Stimulated activated CD8-positive, alpha-beta memory T cell treated with anti-CD3 and anti-CD28 coated beads, Interleukin-15, amount 100 ng/mL, for 48 hours (primary cell): ENCODE data around the gene ZFR2.
"Not testable (repeated sequence)": the region's sequence is repeated elsewhere in the genome, so short reads cannot be mapped to it uniquely, and the experiment has no call there.

Experiments used
- DNase-seq, 2 donors: peaks; one replicate each; pipeline ENCODE4 v3.0.0-alpha.2; 2020; ENCODE audit warnings: low read depth in 2 of 2

Gene ZFR2

GRCh38 chr19:3837332-3837731, 31.5 kb downstream of the ZFR2 start:
- DNase-seq: no peak

- DNase-seq: no peak
Observed at GRCh38 chr19:3836887-3837286, 32.0 kb downstream of the ZFR2 start.

- no peak for DNase-seq
Observed at GRCh38 chr19:3835055-3835435, 33.8 kb downstream of the ZFR2 start.

DNA sequence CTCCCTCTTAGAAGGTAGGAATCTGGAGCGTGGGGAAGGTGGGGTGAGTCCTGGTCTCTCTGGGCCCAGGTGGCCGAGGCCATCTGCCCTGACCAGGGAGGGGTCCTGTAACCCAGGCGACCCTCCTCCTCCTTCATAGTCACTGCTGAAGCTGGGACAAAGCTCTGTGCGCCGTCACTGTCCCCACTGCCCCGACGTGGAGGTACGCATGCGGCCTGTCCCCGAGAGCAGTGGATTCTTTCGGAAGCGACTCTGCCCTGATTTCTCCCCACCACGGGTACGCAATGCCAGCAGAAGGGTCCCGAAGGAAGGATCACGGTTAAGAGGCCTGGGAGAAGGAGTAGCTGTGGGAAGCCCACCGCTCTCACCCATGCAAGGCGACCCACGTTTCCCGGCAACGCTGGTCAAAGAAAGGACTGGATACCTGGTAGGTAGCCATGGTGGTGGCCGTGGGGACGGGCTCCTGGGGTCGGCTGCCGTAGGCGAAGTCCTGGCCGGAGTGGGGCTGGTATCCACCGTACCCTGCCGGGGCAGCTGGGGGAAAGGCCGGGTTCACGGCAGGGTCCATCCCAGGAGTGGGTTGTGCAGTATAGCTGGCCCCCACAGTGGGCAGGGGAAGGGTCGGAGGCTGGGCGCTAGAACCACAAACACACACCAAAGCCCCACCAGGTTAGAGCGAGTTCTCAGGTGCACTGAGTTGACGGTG, 34.3 kb downstream of the ZFR2 start:
- DNase-seq: no peak

GRCh38 chr19:3833578-3834348, 35.1 kb downstream of the ZFR2 start:
- DNase-seq: no peak

GRCh38 chr19:3832001-3832400, 36.8 kb downstream of the ZFR2 start:
- no peak for DNase-seq

DNA sequence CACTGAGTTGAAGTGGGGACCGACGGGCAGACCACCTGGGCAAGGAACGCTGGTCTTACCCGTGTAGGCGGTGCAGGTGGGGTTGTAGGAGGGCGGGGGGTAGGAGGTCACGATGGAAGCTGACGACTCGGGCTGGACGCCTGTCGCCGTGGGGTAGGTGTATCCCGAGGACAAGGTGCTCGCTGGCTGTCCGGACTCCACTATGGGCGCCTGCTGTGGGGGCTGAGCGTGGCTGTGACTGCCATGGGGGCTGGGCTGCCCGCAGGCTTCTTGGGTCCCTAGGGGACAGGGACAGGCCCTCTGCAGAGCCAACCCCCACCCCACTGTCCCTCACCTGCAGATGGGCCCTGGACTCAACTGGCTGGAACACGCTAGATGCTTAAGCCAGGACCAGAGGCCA, 37.2 kb downstream of the ZFR2 start:
- DNase-seq: no peak

DNA sequence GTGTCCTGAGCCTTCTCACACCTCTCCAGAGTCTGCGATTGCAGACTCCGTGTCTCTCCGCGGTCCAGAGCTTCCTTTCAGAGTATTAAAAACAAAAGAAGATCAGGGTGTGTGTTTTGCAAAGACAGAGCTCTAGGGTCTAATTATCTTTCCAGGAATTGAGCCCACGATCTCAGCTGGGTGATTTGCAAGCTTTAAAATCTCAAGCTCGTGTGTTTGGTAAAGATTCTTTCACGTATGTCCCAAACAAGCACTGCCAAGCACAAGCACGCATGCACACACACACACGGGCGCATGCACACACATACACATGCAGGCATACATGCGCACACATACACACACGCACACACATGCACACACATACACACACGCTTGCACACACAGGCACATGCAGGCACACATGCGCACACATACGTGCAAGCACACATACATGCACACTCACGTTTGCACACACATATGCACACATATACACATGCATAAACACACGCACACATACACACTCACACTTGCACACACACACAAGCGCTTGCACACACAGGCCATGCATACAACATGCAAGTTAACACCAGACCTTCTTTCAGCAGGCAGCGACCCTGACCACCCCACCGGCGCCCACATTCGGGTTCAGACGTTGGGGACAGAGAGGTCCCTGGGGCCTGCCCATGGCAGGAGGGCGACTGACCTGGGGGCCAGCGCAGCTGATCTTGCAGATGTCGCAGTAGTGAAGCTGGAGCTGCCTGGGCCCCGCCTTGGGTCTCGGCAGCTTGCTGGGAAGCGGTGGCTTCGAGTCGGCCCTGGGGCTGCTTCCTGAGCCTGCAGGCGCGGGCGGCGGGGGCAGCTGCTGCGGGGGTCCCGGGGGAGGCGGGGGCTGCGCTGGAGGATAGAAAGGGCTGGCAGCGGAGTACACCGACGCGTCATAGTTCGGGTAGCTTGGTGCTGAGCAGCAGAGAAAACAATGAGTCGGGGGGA, 37.9 kb downstream of the ZFR2 start:
- DNase-seq: no peak

- no peak for DNase-seq
Observed at GRCh38 chr19:3827306-3827705, 41.5 kb downstream of the ZFR2 start.

DNA sequence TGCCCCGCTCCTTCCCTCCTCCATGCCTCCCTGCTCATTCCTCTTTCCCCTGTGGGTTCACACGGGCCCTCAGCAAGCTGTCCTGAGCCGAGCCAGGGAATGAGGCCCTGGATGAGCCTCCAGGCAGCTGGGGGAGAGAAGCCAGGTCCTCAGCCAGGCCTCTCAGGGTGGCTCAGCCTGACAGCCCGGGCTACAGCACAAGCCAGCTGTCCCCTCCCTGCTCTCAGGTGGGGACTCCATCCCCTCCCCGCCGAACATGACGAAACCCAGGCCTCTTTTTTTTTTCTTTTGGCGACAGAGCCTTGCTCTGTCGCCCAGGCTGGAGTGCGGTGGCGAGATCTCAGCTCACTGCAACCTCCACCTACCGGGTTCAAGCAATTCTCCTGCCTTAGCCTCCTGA, 42.7 kb downstream of the ZFR2 start:
- no peak for DNase-seq

DNA sequence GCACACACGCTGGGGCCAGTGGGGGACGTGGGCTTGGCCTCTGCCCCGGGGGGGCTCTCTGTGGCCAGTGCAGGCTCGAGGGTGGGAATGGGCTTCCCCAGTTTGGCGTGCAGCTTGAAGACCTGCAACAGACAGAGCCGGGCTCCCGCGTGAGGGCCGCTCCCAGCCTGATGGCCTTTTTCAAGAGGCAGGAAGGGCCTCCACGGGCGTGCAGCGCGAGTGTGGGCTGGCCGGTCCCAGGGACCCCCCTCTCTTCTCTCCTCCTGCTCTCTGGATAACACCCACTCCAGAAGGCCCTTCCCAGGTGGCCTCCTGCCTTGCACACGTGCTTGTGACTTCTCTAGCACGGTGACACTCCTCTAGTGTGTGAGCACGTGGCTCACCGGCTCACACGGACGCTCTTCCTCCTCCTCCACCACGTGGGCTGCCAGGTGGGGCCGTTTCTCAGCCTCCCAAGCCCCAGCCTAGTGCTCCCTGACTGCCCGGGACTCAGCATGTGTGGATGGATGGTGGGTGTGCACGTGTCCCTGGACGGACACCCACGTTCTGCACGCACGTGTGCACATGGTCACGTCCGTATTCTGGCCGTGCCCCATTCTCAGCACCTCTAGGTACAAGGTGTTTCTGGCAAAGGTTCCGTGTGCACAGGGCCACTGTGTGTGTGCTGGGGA, 43.4 kb downstream of the ZFR2 start:
- no peak for DNase-seq

DNA sequence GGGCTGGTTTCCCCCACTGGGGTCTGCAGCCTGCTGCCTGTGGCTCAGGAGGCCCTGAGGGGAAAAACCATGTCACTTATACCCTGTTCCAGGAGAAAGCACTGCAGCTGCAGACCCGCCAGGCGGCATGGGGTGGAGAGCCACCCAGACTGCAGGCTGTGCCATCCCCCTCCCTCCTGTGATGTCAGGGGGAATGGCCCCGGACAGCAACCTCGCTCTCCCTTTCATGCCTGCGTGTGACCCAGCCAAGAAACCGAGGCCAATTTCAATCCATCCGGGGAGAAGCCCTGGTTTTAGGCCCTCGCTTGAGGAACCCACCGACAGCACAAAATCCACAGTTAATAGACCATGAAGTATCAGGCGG, 45.5 kb downstream of the ZFR2 start:
- no peak for DNase-seq

DNA sequence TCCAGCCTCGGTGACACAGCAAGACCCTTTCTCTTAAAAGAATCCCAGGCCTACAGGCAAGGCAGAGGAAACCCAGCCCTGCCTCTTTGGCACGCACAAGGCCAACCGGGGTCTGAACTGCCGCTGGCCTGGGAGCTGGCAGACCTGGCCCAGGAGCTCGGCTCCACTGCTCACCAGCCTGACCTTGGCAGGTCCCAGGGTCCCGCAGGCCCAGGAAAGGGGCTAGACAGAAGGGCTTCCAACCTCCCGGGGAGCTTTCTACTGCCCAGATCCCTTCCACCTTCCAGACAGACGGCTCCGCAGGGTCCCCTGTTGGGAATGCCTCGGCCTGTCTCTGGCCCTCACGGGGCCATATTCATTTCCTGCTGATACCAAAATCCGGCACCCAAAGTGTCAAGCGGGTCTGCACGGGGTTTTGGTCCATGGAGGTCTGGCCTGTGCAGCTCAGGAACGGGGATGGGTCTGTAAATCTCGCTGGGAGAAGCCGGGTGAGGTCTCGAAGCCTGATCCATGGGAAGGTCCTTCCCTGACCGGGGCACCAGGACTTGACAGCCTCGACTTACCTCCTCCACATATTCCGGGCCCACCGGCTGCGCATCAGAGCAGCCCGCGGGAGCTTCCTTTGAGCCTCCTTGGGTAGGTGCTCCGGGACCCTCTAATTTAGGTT, 46.0 kb downstream of the ZFR2 start:
- DNase-seq: no peak

GRCh38 chr19:3821857-3822364, 46.9 kb downstream of the ZFR2 start:
- peak; percentile 77 for DNase-seq

GRCh38 chr19:3821156-3821555, 47.7 kb downstream of the ZFR2 start:
- no peak for DNase-seq

- DNase-seq: no peak
Observed at GRCh38 chr19:3819989-3820388, 48.8 kb downstream of the ZFR2 start.

- no peak for DNase-seq
Observed at GRCh38 chr19:3818918-3819317, 49.9 kb downstream of the ZFR2 start.

GRCh38 chr19:3818466-3818865, 50.4 kb downstream of the ZFR2 start:
- peak in 1 of 2 donors; percentile 36 for DNase-seq

DNA sequence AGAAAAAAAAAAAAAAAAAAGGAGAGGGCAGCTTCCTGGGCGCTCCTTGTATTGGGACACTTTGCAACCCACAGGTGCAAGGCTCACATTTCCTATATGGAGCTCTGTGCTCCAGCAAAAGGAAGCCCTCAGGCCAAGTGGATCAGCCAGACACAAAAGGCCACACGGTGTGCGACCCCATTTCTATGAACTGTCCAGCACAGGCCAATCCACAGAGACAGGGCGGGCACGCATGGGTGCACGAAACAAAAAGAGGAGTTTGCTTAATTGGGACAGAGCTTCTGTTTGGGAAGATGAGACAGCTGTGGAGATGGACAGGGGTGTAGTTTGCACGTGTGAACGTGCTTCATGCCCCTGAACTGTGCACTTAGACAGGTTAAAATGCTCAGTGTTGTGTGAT, 51.1 kb downstream of the ZFR2 start:
- DNase-seq: no peak

GRCh38 chr19:3816566-3817218, 52.1 kb downstream of the ZFR2 start:
- DNase-seq: no peak

- not testable (repeated sequence) for DNase-seq
Observed at GRCh38 chr19:3816148-3816547, 52.7 kb downstream of the ZFR2 start.
